GM21529 (cell line): Measurements from ENCODE around the gene EXOC8.
"Not testable (repeated sequence)": the region's sequence is repeated elsewhere in the genome, so short reads cannot be mapped to it uniquely, and the experiment has no call there.

Experiments used
- ATAC-seq: cut with Tn5 transposase; IDR thresholded peaks from one replicate; pipeline ENCODE4 v1.9.1; 2021; ENCODE audit not compliant: unreplicated experiment

EXOC8 gene

DNA sequence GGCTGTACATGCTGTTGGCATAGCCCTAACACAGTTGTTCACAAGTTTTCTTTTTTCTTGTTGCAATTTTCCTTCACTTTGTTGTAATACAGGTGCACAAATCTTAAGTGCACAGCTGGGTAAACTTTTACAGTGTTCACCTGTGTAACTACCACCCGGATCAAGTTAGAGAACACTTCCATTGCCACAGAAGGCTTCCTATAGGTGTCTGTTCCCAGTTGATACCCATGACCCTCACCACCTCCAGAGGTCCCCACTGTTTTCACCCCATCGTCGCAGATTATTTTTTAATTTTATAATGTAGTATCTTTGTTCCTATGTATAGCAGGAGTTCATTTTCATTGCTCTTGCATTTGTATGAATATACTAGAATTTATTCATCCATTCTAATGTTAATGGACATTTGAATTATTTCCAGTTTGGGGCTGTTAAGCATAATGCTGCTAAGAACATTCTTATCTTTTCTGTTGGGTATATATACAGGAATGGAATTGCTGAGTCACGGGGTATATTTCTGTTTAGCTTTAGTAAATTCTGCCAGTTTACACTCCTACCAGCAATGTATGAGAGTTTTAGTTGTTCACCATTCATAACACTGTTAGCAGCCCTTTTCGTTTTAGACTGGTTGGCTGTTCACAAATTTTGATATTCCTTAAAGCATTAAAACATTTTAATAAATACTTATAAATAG lies 16.8 kb upstream of the EXOC8 start:
- no peak for ATAC-seq

DNA sequence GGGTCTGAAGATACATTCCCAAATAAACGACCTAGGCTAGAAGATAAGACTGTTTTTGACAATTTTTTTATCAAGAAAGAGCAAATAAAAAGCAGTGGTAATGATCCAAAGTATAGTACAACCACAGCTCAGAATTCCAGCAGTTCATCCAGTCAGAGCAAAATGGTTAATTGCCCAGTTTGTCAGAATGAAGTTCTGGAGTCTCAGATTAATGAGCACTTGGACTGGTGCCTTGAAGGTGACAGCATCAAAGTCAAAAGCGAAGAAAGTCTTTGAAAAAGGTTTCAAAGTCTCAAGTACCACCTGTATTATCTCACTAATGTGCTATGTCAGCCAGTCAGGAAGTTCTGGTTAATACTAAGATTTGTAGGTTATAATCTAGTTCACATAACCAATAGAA lies 15.4 kb upstream of the EXOC8 start:
- no peak for ATAC-seq

DNA sequence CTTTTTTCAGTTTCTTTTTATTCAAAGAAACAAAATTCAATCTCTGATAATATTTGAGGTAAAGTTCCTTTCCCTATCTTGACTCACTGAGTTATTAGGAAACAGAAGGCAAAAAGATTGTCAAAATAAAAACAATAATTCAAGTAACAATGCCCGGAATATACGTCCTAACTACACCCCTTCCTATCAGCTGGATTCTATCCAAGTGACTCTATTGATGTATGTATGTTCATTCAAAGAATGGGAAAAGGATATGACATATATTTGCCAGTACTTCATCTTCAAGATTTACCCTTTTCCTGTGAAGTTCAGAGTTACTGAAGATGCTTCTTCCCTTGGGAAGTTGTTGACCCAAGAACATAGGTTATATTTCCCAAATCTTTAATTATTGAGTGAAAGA lies 14.2 kb upstream of the EXOC8 start:
- no peak for ATAC-seq

DNA sequence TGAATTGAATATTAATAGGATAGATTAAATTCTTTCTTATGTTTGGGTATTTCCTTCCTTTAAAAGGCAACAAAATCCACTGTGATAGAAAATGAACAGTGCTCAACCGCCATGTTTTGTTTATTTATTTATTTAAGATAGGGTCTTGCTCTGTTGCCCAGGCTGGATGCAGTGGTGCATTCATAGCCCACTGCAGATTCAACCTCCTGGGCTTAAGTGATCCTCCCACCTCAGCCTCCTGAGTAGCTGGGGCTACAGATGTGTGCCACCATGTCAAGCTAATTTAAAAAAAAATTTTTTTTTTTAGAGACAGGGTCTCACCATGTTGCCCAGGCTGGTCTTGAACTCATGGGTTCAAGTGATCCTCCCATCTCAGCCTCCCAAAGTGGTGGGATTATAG lies 11.2 kb upstream of the EXOC8 start:
- ATAC-seq, result not testable (repeated sequence)

DNA sequence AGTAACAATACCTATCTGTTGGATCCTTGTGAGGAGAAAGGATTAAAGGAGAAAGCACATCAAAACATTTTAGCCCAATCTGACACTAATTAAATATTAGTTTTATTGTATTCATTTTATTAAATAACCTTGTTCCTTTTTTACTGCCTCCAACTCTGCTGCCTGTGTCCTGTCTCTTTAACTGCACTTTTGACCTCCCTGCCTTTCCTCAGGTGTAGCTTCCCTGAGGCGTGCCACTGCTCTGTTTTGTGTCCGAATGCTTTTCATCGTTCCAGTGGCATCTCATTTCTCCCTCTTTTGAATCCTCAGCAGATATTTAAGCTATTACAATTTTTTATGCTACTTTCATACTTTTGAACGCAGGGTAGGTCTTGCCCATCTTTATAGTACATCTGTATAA lies 10.8 kb upstream of the EXOC8 start:
- no peak for ATAC-seq

DNA sequence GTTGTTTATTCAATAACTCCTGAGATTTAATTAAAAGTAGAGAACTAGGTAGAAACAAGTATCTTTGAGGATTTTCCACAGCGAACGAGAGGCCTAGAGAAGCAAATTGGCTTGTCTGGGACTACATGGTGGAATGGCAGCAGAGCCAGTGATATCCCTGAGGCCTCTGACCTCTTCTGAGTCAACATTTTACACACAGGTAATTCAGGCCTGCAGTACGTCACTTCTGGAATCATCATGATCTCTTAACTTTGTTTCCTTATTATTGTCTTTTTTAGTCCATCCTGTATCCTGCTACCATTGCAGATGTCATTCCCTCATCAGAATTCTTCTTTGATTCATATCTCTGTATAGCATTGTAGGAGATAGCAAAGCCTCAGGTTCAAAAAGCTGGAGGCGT lies 10.3 kb upstream of the EXOC8 start:
- ATAC-seq, result no peak

DNA sequence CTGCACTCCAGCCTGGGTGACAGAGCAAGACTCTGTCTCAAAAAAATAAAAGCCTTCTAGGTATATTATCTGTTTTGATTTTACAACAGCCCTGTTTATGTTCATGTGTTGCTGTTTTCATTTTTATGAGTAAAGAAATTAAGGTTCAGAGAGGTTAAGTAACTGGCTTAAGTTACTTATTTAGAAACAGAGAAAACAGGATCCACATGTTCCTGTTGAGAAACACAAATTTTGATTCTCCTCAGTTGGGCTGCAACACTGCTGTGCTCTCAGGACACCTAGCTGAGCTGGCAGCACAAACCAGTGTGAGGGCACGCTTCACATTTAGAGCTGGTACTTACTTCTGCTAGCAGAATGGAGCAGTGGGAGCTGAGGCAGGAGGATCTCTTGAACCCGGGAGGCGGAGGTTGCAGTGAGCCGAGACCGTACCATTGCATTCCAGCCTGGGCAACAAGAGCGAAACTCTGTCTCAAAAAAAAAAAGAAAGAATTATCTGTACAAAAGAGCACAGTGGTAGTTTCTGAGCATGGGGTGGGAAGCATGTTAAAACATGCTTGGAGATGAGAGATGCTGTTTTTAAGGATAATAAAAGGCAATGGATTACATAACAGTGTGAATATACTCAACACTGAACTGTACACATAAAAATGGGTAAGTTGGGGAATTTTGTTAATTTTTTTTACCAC lies 2.8 kb upstream of the EXOC8 start:
- no peak for ATAC-seq

DNA sequence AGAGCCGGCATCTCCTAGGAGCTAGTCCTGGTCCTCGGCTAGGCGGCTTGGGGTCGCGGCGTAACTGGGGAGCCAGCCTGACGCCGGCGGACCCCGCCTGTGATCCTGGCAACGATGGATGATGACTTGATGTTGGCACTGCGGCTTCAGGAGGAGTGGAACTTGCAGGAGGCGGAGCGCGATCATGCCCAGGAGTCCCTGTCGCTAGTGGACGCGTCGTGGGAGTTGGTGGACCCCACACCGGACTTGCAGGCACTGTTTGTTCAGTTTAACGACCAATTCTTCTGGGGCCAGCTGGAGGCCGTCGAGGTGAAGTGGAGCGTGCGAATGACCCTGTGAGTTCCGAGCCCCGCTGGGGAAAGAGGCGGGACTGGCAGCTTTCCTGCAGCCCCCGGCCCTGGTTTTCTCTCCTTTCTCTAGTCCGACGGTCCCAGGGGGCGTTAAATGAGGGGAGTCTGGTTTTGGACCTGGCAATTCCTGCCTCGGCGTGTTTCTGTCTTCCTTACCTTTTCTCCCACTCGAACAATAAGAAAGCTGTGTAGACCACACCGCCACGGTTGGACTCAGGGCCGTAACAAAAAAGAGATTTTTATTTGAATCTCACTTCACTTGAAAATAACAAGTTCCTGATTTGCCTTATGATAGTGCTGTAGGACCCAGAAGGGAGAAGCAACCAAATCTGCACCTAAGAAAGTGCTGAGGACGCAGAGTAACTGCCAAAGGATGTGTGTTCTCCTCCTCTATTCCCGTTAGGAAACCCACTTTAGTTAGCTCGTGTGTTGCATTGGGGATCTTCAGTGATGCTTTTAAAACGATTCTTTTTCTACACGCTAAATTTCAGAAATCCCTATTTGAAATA lies 847 bp upstream of the EXOC8 start, which contains the start of gene SPRTN:
Gene SPRTN (plus strand): TSS at position 24 of the 859 bp plus-strand sequence. CDS start 91 bp downstream, at position 115.
- peak; percentile 1 for ATAC-seq

DNA sequence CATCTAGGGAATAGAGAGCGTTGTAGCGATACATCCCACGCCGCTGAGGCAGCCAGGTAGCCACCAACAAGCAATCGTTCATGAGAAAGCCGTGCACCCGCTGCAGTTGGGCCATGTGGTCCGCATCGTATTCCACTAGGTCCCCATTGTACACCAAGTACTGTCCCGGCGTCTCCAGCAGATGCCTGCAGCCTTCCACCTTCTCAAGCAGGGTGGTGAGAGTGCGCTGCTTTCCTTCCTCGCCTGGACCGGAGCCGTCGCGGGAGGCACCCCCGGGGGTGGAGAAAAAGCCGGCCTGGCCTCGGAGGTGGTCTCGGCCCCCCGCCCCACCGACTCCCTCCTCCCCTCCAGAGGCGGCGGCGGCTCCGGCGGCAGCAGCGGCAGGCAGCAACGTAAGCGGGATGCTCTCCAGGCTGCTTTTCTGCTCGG lies 595 bp downstream of the EXOC8 start:
- peak; percentile 23 for ATAC-seq

DNA sequence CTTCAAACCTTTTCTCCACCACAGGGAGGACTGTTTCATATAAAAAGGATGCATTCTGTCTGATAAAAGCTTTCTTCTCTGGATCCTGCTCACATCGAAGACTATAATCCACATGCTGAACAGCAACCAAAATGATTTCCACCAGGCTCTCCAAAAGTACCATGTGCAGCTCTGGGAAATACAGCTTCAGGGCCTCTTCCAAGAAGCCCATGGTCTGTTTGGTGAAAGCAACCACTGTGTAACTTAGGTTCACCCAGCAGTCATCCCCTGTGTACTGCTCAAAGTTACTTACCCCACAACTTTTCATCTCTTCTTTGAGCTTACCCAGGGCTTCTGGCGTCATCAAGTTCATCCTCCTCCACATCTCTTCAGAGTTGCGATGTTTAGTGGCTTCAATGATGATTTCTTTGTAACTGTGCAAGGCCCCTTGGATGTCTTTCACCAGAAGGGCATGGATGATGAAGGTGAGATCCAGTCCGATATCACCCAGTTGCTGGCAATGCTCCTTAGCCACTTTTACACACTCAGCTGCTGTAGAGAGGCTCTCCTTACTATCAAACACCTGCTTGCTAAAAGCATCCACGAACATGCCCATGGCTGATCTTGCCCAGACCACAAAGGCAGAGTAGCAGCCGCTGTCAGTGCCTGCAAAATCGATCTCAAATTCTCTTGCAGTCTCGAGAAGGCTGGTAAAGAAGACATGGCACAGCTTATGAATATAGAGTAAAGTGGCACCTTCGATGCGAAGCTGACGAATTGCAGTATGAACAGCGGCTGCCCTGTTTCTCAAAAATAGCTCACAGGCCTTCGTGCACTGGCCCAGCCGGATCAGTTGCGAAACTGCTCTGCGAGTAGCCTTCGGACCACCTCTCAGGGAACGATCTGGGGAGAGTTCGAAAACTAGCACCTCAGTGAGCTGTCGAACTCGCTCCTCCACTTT lies 1.7 kb downstream of the EXOC8 start:
- ATAC-seq, result no peak

DNA sequence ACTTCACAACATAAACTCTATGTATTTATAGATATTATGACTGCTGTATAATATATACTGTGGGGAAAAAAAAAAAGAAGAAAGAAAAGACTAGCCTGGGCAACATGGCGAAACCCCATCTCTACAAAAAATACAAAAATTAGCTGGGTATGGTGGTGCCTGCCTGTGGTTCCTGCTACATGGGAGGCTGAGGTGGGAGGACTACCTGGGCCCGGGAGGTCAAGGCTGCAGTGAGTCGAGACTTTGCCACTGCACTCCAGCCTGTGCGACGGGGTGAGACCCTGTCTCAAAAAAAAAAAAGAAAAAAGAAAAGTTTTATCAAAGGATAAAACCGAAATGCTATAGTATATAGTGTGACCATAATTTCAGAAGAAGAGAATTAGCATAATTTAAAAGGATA lies 2.7 kb downstream of the EXOC8 start:
- ATAC-seq, result no peak

DNA sequence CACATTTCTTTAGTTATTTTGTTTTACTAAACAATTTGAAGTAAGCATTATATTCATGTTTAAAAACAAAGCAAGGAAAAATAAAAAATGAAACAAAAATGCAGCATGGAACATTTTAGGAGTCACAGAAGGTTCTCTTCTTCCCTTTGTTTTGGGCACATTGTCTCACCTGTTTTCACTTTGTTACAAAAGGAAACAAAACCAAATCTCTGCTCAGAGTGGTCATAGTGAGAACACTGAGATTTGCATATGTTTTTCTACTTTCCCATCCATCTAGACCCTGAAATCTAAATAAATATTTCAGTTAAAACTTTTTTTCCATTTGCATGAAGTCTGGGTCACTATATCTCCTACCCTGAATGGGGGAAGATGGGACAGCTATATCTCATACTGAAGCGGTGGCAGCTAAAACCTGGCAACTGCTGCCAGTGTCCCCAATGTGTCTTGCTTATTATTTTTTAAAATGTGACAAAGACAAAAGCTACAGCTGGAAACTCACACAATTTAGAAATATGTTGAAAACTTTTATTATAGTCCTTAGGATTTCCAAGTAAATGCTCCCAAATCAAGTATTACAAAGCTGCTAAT lies 3.5 kb downstream of the EXOC8 start:
- peak; percentile 38 for ATAC-seq

DNA sequence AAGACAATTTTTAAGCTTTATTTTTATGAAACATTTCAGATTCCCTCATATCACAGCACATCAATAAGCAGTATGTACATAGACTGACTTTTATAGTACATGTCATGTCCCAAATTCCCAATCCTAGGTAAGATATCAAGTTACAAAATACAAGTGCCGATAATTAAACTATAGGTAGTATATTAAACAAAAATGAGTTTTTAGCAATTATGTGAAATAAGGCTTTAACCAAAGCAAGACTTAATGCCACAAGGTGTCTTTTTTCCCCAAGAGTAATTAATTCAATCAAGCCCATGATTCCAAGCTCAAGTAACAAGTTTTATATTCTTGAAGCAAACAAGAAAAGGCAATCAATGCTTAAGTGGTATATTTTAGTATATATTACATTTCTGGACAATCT lies 4.9 kb downstream of the EXOC8 start:
- no peak for ATAC-seq

DNA sequence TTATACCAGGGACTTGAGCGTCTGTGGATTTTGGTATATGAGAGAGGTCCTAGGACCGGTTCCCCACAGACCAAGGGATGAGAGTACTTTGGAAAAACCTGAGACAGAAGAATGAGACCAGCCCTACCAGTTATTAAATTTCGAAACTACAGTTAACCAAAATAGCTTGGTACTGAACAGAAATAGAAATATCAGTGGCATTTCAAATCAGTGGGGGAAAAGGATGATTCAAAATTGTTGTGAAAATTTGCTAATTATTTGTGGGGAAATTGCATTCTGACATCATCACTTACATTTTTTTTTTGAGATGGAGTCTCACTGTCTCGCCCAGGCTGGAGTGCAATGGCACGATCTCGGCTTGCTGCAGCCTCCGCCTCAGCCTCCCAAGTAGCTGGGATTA lies 8.2 kb downstream of the EXOC8 start:
- no peak for ATAC-seq

DNA sequence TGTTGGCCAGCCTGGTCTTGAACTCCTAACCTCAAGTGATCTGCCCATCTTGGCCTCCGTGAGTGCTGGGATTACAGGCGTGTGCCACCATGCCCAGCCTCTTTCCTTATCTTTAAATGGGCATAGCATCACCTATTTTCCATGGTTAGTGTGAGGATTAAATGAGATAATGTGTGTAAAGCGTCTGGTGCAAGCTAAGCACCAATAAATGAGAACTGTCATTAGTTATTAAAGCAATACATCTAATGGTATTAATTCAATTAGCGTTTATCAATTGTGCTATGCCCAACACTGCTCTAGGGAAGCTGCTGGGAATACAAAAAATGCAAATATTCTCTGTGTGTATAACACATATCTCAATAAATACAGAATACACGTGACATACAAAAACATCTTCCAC lies 10.0 kb downstream of the EXOC8 start:
- ATAC-seq, result no peak

DNA sequence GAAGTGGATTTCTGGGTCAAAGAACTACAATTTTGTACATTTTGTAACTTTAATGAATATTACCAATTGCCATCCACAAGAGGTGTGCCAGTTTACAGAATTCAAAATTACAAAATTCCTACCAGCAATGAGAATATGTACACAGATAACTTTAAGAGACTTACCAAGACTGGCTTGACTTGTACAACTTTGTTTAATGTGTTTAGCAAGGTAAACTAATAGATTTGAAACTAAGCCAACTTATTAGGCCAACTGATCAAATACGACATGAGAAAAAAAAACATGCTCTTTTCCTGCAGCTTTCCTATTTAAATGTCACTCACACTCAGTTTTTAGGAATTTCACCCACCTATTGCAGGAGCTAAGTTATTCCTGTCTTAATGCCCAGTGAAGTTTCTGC lies 11.4 kb downstream of the EXOC8 start:
- ATAC-seq, result no peak

DNA sequence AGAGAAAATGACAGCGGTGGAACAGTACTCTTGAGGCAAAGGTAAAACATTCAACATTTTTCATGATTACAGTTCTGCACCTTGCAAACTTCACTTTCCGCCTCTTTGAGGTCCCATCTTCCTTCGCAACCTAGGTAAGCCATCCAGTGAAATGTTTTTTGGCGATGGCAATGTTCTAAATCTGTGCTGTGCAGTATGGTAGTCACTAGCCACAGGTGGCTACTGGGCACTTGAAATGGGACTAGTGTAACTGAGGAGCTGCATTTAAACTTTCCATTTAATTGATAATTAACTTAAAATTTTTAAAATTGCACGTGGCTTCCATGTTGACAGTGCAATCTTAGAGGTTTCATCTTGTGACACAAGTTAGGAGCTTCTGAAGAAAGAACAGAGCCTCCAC lies 13.0 kb downstream of the EXOC8 start:
- ATAC-seq, result no peak

DNA sequence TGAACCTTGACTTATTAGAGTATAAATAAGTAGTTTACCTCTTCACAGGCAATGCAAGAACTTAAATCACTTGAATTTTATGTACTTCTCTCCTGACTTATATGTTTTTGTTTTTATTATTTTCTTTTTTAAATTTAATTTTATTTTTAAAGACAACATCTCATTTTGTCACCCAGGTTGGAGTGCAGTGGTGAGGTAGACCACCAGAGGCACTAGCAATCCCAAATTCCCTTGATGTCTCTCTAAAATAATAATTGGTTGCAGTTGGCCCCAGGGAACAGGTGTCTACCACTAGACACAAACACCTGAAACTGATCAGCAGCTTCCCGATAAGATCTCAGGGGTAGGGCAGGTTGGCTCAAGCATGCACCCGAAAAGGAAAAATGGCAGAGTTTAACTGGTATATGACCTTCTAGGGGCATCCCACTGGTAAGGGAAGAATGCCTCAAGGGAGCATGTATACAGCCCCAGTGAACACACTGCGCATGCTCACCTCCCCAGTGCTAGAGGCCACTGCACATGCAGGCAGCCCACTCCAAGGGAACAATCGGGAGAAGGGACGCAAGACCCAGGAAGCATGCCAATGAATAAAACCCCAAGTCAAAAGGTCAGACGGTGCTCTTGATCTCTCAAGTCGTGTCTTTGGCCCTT lies 14.6 kb downstream of the EXOC8 start:
- ATAC-seq, result no peak

DNA sequence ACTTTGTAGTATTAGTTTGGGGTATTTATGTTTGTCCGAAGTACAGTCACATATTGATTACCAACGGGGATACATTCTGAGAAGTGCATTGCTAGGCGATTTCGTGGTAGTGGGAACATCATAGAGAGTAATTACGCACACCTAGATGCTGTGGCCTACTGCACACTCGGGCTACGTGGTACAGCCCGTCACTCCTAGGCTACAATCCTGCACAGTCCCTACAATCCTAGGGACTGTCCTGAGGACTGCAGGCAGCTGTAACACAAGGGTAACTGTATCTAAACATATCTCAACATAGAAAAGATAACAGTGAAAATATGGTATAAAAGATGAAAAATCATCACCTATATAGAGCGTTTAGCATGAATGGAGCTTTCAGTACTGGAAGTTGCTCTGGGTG lies 18.6 kb downstream of the EXOC8 start:
- ATAC-seq, result no peak

DNA sequence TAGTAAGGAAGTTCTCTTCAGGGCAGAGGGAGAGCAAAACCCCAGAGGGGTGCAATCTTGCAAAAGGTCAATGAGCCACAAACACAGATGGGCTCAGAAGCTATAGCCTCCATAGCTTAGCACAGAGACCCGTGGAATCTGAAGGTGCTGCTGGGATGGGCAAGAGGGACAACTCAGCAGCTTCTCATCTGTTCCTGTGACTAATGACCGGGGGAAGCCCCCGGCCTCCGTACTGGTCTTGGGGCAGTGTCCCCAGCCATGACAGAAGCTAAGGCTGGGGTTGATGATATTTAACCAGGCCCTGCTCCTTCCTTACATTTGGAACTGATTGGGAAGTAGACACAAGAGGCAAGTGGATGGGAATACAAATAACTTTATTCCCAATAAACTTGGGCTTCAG lies 19.1 kb downstream of the EXOC8 start:
- no peak for ATAC-seq
